K562 (cell line): ENCODE data around the gene GAB1. TPM values are rescaled to one million over a fixed set of nuclear protein-coding genes. Genes with fewer than 3 reads are reported as not detected.
A peak's percentile ranks its signal among the peaks of the same experiment; 100 is the strongest.

Source experiments
- ATAC-seq: fragments of 200-7000 bp; cut with Tn5 transposase; 3 replicates; pipeline ENCODE4 v1.9.1; 2020; ENCODE audit warnings: moderate library complexity
- BruUV-seq: library from RNA; stranded (reverse); fragments of 400-500 nt; replicated peaks from 2 replicates; lab custom pipeline; 2021; lab: Mats Ljungman, UMichigan
- CTCF ChIA-PET: fragments of 300-600 bp; formaldehyde crosslinking; extraction: SDS; loops from one replicate; lab custom pipeline; 2021; ENCODE audit warnings: low intra/inter-chr PET ratio; lab: Yijun Ruan, JAX
- POLR2A ChIA-PET: fragments of 300-600, 350-650 bp; sonication (Branson Sonifier 250); formaldehyde crosslinking; extraction: SDS; loops from one replicate; lab custom pipeline; 2021; ENCODE audit warnings: antibody characterized with exemption, inconsistent platforms; lab: Yijun Ruan, JAX
- DNase-seq, 4 experiments: peaks; one replicate each; pipeline versions ENCODE4 v3.0.0 to v3.0.0-alpha.2; 2011 to 2018; ENCODE audit warnings: low spot score in 3 of 4, mixed read lengths in 3 of 4; ENCODE audit errors: extremely low read depth in 1 of 4
- FAIRE-seq: peaks from 2 replicates; lab custom pipeline; 2011; peaks lifted over from hg19 to GRCh38; lab: Jason Lieb, UNC
- H2AFZ ChIP-seq: 2 replicates; pipeline ENCODE4 v1.6.0; 2011; ENCODE audit warnings: low read depth, low read length, control low read depth, inconsistent platforms
- H3K27ac ChIP-seq: fragments of 200-600 bp; 3 replicates; pipeline ENCODE4 v1.8.0; 2011; ENCODE audit warnings: low read depth, mild to moderate bottlenecking, control low read depth, inconsistent platforms, low read length, moderate library complexity, mixed read lengths; ENCODE audit errors: extremely low read depth
- H3K27me3 ChIP-seq, 2 experiments: fragments of 300-600 bp in 1 of 2; 2 replicates in 1 of 2; 3 replicates in 1 of 2; pipeline versions ENCODE4 v1.6.0 to v1.8.0; 2011; ENCODE audit warnings: inconsistent platforms in 2 of 2, low read length in 2 of 2, mild to moderate bottlenecking in 1 of 2, mixed read lengths in 1 of 2, moderate library complexity in 1 of 2; ENCODE audit not compliant: control insufficient read depth in 2 of 2, insufficient read depth in 2 of 2
- H3K36me3 ChIP-seq: fragments of 300-600 bp; 3 replicates; pipeline ENCODE4 v1.8.0; 2011; ENCODE audit warnings: mild to moderate bottlenecking, low read length, inconsistent platforms; ENCODE audit not compliant: control insufficient read depth, insufficient read depth
- H3K4me1 ChIP-seq, 2 experiments: fragments of 200-600 bp in 1 of 2; replicated peaks in 1 of 2; 2 replicates in 1 of 2; 3 replicates in 1 of 2; pipeline versions ENCODE4 v1.5.1 to v1.8.0; 2011; ENCODE audit warnings: inconsistent platforms in 2 of 2, low read length in 2 of 2, mild to moderate bottlenecking in 1 of 2, mixed read lengths in 1 of 2, moderate library complexity in 1 of 2; ENCODE audit not compliant: control insufficient read depth in 2 of 2, insufficient read depth in 2 of 2
- H3K4me2 ChIP-seq: 2 replicates; pipeline ENCODE4 v1.6.1; 2011; ENCODE audit warnings: low read length, control low read depth, inconsistent platforms, mixed read lengths; ENCODE audit not compliant: insufficient read depth
- H3K4me3 ChIP-seq: fragments of 200-600 bp; sonication (generic), shearing (Covaris generic); 2 replicates; pipeline ENCODE4 v1.5.1; 2016; ENCODE audit warnings: control low read depth, inconsistent platforms
- H3K79me2 ChIP-seq: fragments of 200-600 bp; 3 replicates; pipeline ENCODE4 v1.8.0; 2011; ENCODE audit warnings: low read length, inconsistent platforms; ENCODE audit not compliant: control insufficient read depth, insufficient read depth
- H3K9ac ChIP-seq, 2 experiments: 2 replicates each; pipeline versions ENCODE4 v1.6.0 to v1.6.1; 2011; ENCODE audit warnings: low read depth in 2 of 2, low read length in 2 of 2, control low read depth in 1 of 2, inconsistent platforms in 1 of 2, mild to moderate bottlenecking in 1 of 2, mixed read lengths in 1 of 2; ENCODE audit not compliant: insufficient read depth in 1 of 2
- H3K9me1 ChIP-seq: one replicate; pipeline ENCODE4 v1.6.0; 2011; ENCODE audit warnings: inconsistent platforms, mild to moderate bottlenecking, low read length, moderate library complexity; ENCODE audit not compliant: control insufficient read depth, insufficient read depth
- H3K9me3 ChIP-seq: replicated peaks from 2 replicates; pipeline ENCODE4 v1.5.1; 2011; ENCODE audit warnings: low read depth, low read length, inconsistent platforms; ENCODE audit not compliant: control insufficient read depth, insufficient read depth
- H4K20me1 ChIP-seq: replicated peaks from 2 replicates; pipeline ENCODE4 v1.6.1; 2011; ENCODE audit warnings: low read length, inconsistent platforms, mixed read lengths; ENCODE audit not compliant: control insufficient read depth, insufficient read depth
- BRD9 ChIP-seq: fragments of 450-650 bp; IDR thresholded peaks from 2 replicates; pipeline ENCODE4 v1.6.1; 2018; ENCODE audit warnings: low read depth; ENCODE audit not compliant: partially characterized antibody
- CBX3 ChIP-seq, 2 experiments: IDR thresholded peaks; 1 replicate in 1 of 2; 2 replicates in 1 of 2; pipeline ENCODE4 v1.6.1; 2012; ENCODE audit warnings: inconsistent platforms in 2 of 2, low read length in 2 of 2, borderline replicate concordance in 1 of 2, control low read depth in 1 of 2
- E2F6 ChIP-seq, 2 experiments: IDR thresholded peaks; 2 replicates each; pipeline ENCODE4 v1.6.1; 2011; ENCODE audit warnings: borderline replicate concordance in 1 of 2, control low read depth in 1 of 2, low read depth in 1 of 2, low read length in 1 of 2, mild to moderate bottlenecking in 1 of 2, mixed read lengths in 1 of 2, moderate library complexity in 1 of 2; ENCODE audit not compliant: insufficient read depth in 1 of 2, insufficient read length in 1 of 2, poor library complexity in 1 of 2, severe bottlenecking in 1 of 2; ENCODE audit errors: extremely low read depth in 1 of 2
- ESRRA ChIP-seq: fragments of 450-650 bp; IDR thresholded peaks from 2 replicates; pipeline ENCODE4 v1.6.1; 2014; ENCODE audit warnings: low read depth, mild to moderate bottlenecking, moderate library complexity, borderline replicate concordance
- SP1 ChIP-seq: sonication (generic); formaldehyde crosslinking; IDR thresholded peaks from 2 replicates; pipeline ENCODE4 v1.8.1; 2022; ENCODE audit warnings: mild to moderate bottlenecking, missing genetic modification reagents
- SP2 ChIP-seq: IDR thresholded peaks from 2 replicates; pipeline ENCODE4 v1.6.1; 2011; ENCODE audit warnings: mild to moderate bottlenecking, low read depth, low read length, moderate library complexity; ENCODE audit not compliant: poor library complexity, severe bottlenecking; ENCODE audit errors: extremely low read depth
- TCF7L2 ChIP-seq: fragments of 150-350 bp; IDR thresholded peaks from 2 replicates; pipeline ENCODE4 v1.6.1; 2016; ENCODE audit warnings: low read depth, mild to moderate bottlenecking, low read length, moderate library complexity
- YY1 ChIP-seq, 3 experiments: IDR thresholded peaks; 2 replicates each; pipeline ENCODE4 v1.6.1; 2011; ENCODE audit warnings: low read length in 2 of 3, mild to moderate bottlenecking in 2 of 3, moderate library complexity in 2 of 3, borderline replicate concordance in 1 of 3, control low read depth in 1 of 3, low read depth in 1 of 3; ENCODE audit not compliant: insufficient read depth in 3 of 3, insufficient replicate concordance in 2 of 3, control insufficient read depth in 1 of 3, insufficient read length in 1 of 3; ENCODE audit errors: extremely low read depth in 1 of 3
- ZNF830 ChIP-seq: fragments of 250-450 bp; sonication (Bioruptor Pico); IDR thresholded peaks from 2 replicates; pipeline ENCODE4 v1.5.0; 2021; ENCODE audit warnings: mild to moderate bottlenecking
- WGBS: fragments of 100-300 bp; shearing (Covaris generic); methylation state at CpG from one replicate; pipeline ENCODE4 v1.1.6; 2016; ENCODE audit warnings: low coverage, mixed read lengths; ENCODE audit not compliant: insufficient coverage; ENCODE audit errors: missing lambda C conversion rate; 5-methylcytosine and 5-hydroxymethylcytosine counted together
- in situ Hi-C: fragments of 300-500 bp; cut with MboI; formaldehyde crosslinking; loops from 4 replicates; pipeline ENCODE4 v1.15.0; 2018; ENCODE audit warnings: inconsistent platforms, mixed read lengths
- intact Hi-C: fragments of 100-400 bp; cut with micrococcal nuclease; formaldehyde crosslinking; loops from 2 replicates; pipeline ENCODE4 v1.14.2; 2022
- polyA plus RNA-seq, 8 experiments: library from polyadenylated mRNA; depleted of rRNA in 4 of 8; stranded (reverse) in 5 of 8; unstranded in 3 of 8; fragments of >200 nt; fragmentation: Nextera tagmentation in 2 of 8; fragmentation: Illumina TruSeq in 1 of 8; extraction: Ambion mirVana in 2 of 8; extraction: Trizol in 1 of 8; gene quantifications; 2 replicates each; pipeline versions ENCODE4 v1.2.1 to v1.2.3, GENCODE V29; 2011 to 2014; ENCODE audit warnings: inconsistent platforms in 1 of 8, missing spikeins in 1 of 8
- total RNA-seq, 7 experiments: library from RNA; depleted of rRNA in 6 of 7; stranded (reverse); fragments of >200 nt in 6 of 7; fragmentation: Illumina TruSeq in 2 of 7; extraction: Trizol in 2 of 7; gene quantifications; 2 replicates each; pipeline versions ENCODE4 v1.2.1 to v1.2.3, GENCODE V29; 2011 to 2021; ENCODE audit warnings: low replicate concordance in 1 of 7
- TF ChIP-seq, protein P1 (sequence below): sonication (generic); formaldehyde crosslinking; IDR thresholded peaks from 2 replicates; pipeline ENCODE4 v1.8.1; 2023; ENCODE audit warnings: mild to moderate bottlenecking, missing genetic modification reagents
- TF ChIP-seq, protein P2 (sequence below): fragments of 250-450 bp; sonication (Bioruptor Pico); IDR thresholded peaks from 2 replicates; pipeline ENCODE4 v1.8.0; 2021; ENCODE audit warnings: moderate library complexity, mild to moderate bottlenecking, inconsistent platforms
- TF ChIP-seq, protein P3 (sequence below): fragments of 450-650 bp; IDR thresholded peaks from 2 replicates; pipeline ENCODE4 v1.6.1; 2017; ENCODE audit warnings: antibody characterized with exemption, mild to moderate bottlenecking

Gene GAB1
- total and polyA plus RNA-seq, 9 of the 15 experiments (the other 6 are each of a cell fraction or from before 2014, with no cell fraction given) = 1.3 to 14.6 (median 7.5) TPM

DNA sequence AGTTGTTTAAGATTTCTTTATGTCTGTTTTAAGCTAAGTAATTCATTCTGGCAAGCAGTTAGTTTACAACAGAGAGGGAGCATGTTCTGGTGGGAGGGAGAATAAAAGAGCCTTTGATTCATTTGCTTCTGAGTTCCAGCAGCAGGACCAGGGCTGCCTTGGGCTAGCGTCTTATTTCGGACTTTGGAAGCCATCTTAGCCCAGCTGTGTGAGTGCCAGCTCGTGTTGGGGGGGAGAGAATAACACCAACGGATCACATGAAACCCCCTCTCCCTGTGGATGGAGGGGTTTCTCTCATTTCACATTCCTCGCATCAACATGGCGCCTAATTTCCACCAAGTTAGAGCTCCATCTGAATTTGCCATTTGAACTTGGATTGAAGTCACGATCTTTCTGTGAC is 7.4 kb downstream of the GAB1 start:
- ATAC-seq = 0 out of 3 replicates have a peak, but pooled peaks have one; percentile 1
- POLR2A ChIA-PET = interaction anchor here (0.7 to 2.5 kb wide), 3 partner anchors 9 to 15 kb away, joined by 4 to 11 read pairs (median 5); no protein-coding TSS in a partner anchor
- Histone ChIP-seq H2AFZ (peak overlapping the region; percentile 63), H4K20me1 (no peaks in the 10 kb centered on the region), H3K4me2 (peak overlapping the region; percentile 67), H3K4me3 (no peak overlapping the region), H3K27me3 (no peaks in the 10 kb centered on the region), H3K79me2 (peaks cover 19% of the 10 kb centered on the region), H3K27ac (peak overlapping the region; percentile 68), H3K36me3 (no peaks in the 10 kb centered on the region; the same call in 2 of the 3 replicates), H3K9me3 (no peaks in the 10 kb centered on the region), H3K9me1 (no peaks in the 10 kb centered on the region), H3K4me1 (peaks cover 19 to 26% of the 10 kb centered on the region in 2 experiments; a peak in 4 of 5 replicates), H3K9ac (peak overlapping the region; percentile 63 to 82; a peak in 3 of 4 replicates)
- no TSS peak for BruUV-seq
- intact Hi-C loops = no loop called here
- in situ Hi-C loops = no loop called here
- CTCF ChIA-PET = no interaction called here
- 38% methylated on average over 6 of the region's 7 CpGs for WGBS
- peak; percentile 35 for FAIRE-seq
- DNase-seq = no peak
- peak in 1 of 3 experiments; percentile 71 for TF ChIP-seq YY1 (IDR thresholded peaks at IDR 0.05; ENCODE audit: borderline replicate concordance in 1 of 3, control insufficient read depth in 1 of 3, extremely low read depth in 1 of 3, insufficient read depth in 3 of 3, insufficient read length in 1 of 3, insufficient replicate concordance in 2 of 3, low read depth in 1 of 3, low read length in 2 of 3)
- TF ChIP-seq, protein P1, sequence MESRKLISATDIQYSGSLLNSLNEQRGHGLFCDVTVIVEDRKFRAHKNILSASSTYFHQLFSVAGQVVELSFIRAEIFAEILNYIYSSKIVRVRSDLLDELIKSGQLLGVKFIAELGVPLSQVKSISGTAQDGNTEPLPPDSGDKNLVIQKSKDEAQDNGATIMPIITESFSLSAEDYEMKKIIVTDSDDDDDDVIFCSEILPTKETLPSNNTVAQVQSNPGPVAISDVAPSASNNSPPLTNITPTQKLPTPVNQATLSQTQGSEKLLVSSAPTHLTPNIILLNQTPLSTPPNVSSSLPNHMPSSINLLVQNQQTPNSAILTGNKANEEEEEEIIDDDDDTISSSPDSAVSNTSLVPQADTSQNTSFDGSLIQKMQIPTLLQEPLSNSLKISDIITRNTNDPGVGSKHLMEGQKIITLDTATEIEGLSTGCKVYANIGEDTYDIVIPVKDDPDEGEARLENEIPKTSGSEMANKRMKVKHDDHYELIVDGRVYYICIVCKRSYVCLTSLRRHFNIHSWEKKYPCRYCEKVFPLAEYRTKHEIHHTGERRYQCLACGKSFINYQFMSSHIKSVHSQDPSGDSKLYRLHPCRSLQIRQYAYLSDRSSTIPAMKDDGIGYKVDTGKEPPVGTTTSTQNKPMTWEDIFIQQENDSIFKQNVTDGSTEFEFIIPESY (CRISPR knock-in tag) = no peak
- TF ChIP-seq, protein P2, sequence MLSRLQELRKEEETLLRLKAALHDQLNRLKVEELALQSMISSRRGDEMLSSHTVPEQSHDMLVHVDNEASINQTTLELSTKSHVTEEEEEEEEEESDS (CRISPR knock-in tag) = no peak
- TF ChIP-seq CBX3 (IDR thresholded peaks at IDR 0.05; ENCODE audit: borderline replicate concordance in 1 of 2, low read length in 2 of 2) = no peak
- no peak for TF ChIP-seq ZNF830
- TF ChIP-seq TCF7L2 = no peak
- no peak for TF ChIP-seq E2F6 (IDR thresholded peaks at IDR 0.05; ENCODE audit: borderline replicate concordance in 1 of 2, extremely low read depth in 1 of 2, insufficient read depth in 1 of 2, insufficient read length in 1 of 2, low read depth in 1 of 2, low read length in 1 of 2, poor library complexity in 1 of 2, severe bottlenecking in 1 of 2)
- no peak for TF ChIP-seq SP1
- no peak for TF ChIP-seq ESRRA
- no peak for TF ChIP-seq SP2
- TF ChIP-seq BRD9 = no peak
- TF ChIP-seq, protein P3, sequence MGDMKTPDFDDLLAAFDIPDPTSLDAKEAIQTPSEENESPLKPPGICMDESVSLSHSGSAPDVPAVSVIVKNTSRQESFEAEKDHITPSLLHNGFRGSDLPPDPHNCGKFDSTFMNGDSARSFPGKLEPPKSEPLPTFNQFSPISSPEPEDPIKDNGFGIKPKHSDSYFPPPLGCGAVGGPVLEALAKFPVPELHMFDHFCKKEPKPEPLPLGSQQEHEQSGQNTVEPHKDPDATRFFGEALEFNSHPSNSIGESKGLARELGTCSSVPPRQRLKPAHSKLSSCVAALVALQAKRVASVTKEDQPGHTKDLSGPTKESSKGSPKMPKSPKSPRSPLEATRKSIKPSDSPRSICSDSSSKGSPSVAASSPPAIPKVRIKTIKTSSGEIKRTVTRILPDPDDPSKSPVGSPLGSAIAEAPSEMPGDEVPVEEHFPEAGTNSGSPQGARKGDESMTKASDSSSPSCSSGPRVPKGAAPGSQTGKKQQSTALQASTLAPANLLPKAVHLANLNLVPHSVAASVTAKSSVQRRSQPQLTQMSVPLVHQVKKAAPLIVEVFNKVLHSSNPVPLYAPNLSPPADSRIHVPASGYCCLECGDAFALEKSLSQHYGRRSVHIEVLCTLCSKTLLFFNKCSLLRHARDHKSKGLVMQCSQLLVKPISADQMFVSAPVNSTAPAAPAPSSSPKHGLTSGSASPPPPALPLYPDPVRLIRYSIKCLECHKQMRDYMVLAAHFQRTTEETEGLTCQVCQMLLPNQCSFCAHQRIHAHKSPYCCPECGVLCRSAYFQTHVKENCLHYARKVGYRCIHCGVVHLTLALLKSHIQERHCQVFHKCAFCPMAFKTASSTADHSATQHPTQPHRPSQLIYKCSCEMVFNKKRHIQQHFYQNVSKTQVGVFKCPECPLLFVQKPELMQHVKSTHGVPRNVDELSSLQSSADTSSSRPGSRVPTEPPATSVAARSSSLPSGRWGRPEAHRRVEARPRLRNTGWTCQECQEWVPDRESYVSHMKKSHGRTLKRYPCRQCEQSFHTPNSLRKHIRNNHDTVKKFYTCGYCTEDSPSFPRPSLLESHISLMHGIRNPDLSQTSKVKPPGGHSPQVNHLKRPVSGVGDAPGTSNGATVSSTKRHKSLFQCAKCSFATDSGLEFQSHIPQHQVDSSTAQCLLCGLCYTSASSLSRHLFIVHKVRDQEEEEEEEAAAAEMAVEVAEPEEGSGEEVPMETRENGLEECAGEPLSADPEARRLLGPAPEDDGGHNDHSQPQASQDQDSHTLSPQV = 0 out of 2 replicates have a peak, but pooled peaks have one; percentile 21
